CD8-positive, alpha-beta memory T cell (primary cell): ENCODE data around the gene SH3TC2. TPM values are rescaled to one million over a fixed set of nuclear protein-coding genes. Genes with fewer than 3 reads are reported as not detected.

Source experiments
- CTCF ChIA-PET: fragments of 350-600 bp; sonication (Branson Sonifier 250); formaldehyde crosslinking; loops from one replicate; lab custom pipeline; 2021; ENCODE audit warnings: antibody characterized with exemption; lab: Charles Lee
- POLR2A ChIA-PET: fragments of 350-600 bp; sonication (Branson Sonifier 250); formaldehyde crosslinking; loops from one replicate; lab custom pipeline; 2021; ENCODE audit warnings: antibody characterized with exemption; lab: Charles Lee
- DNase-seq, 5 donors: peaks; one replicate each; pipeline versions ENCODE4 v3.0.0 to v3.0.0-alpha.2; 2020 to 2022; ENCODE audit warnings: mixed read lengths in 1 of 5
- H3K27ac ChIP-seq: one replicate; pipeline ENCODE4 v1.7.0; 2013; ENCODE audit warnings: low read depth, mild to moderate bottlenecking, low read length, moderate library complexity
- H3K27me3 ChIP-seq: 2 replicates; pipeline ENCODE4 v1.7.0; 2013; ENCODE audit warnings: low read length, mild to moderate bottlenecking; ENCODE audit not compliant: insufficient read depth, poor library complexity, severe bottlenecking
- H3K36me3 ChIP-seq: 2 replicates; pipeline ENCODE4 v1.7.0; 2013; ENCODE audit warnings: mild to moderate bottlenecking, low read length, moderate library complexity; ENCODE audit not compliant: insufficient read depth
- H3K4me1 ChIP-seq: 2 replicates; pipeline ENCODE4 v1.7.0; 2013; ENCODE audit warnings: mild to moderate bottlenecking, low read length, moderate library complexity; ENCODE audit not compliant: insufficient read depth
- H3K4me3 ChIP-seq: 2 replicates; pipeline ENCODE4 v1.7.0; 2013; ENCODE audit warnings: mild to moderate bottlenecking, low read length
- H3K9me3 ChIP-seq: 2 replicates; pipeline ENCODE4 v1.7.0; 2013; ENCODE audit warnings: mild to moderate bottlenecking, low read length
- H3K27ac Mint-ChIP-seq, 8 donors: one replicate each; pipeline ENCODE4 v1.8.0; 2020 to 2021; ENCODE audit warnings: mixed read lengths in 8 of 8, mild to moderate bottlenecking in 6 of 8, inconsistent platforms in 3 of 8, moderate library complexity in 3 of 8
- H3K27me3 Mint-ChIP-seq, 2 donors: one replicate each; pipeline ENCODE4 v1.8.0; 2020 to 2021; ENCODE audit warnings: mixed read lengths in 2 of 2, mild to moderate bottlenecking in 1 of 2, moderate library complexity in 1 of 2
- H3K36me3 Mint-ChIP-seq, 3 donors: one replicate each; pipeline ENCODE4 v1.8.0; 2020 to 2021; ENCODE audit warnings: mixed read lengths in 3 of 3, inconsistent platforms in 1 of 3, mild to moderate bottlenecking in 1 of 3
- H3K4me1 Mint-ChIP-seq, 3 donors: one replicate each; pipeline ENCODE4 v1.8.0; 2020 to 2021; ENCODE audit warnings: mixed read lengths in 3 of 3, inconsistent platforms in 1 of 3, mild to moderate bottlenecking in 1 of 3
- H3K4me3 Mint-ChIP-seq, 7 donors: one replicate each; pipeline ENCODE4 v1.8.0; 2020 to 2021; ENCODE audit warnings: mixed read lengths in 7 of 7, mild to moderate bottlenecking in 6 of 7, moderate library complexity in 4 of 7, inconsistent platforms in 2 of 7
- H3K9me3 Mint-ChIP-seq, 5 donors: one replicate each; pipeline ENCODE4 v1.8.0; 2020 to 2022; ENCODE audit warnings: mixed read lengths in 5 of 5, mild to moderate bottlenecking in 3 of 5, moderate library complexity in 2 of 5, inconsistent platforms in 1 of 5
- polyA plus RNA-seq: library from polyadenylated mRNA; unstranded; fragments of 300-500 nt; fragmentation: Illumina TruSeq; gene quantifications from one replicate; pipeline ENCODE4 v1.2.3, GENCODE V29; 2021
- total RNA-seq, 2 experiments: library from RNA; stranded (reverse); gene quantifications; one replicate each; pipeline ENCODE4 v1.2.3, GENCODE V29; 2021

Gene SH3TC2
- total and polyA plus RNA-seq, 3 experiments from 2014 or later = not detected

DNA sequence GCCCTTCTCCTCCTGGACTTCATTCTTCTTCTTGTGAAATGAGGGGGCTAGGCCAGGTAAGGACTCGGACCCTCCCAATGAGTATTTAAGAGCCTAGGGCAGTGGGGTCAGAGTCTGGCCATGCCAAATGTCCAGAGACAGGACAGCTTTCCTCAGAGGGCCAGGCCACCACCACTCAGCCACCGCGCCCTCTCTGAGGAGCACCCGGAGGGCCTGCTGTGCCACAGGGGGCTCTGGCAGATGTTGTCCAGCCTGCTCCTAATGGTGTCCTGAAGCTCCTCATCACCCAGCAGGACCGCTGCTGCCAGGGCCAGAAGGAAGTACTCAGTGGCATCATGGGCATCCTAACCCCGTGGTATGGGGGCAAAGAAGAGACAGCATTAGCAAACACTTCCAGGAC is 58.3 kb downstream of the SH3TC2 start:
- Histone ChIP-seq H3K36me3 (no peaks in the 10 kb centered on the region), H3K27ac (no peak overlapping the region), H3K4me3 (no peak overlapping the region), H3K9me3 (no peaks in the 10 kb centered on the region), H3K27me3 (no peaks in the 10 kb centered on the region), H3K4me1 (no peaks in the 10 kb centered on the region)
- no peak overlapping the region for H3K27ac Mint-ChIP-seq
- DNase-seq = no peak
- peaks cover 6 to 29% of the 10 kb centered on the region in 2 donors for H3K27me3 Mint-ChIP-seq
- H3K9me3 Mint-ChIP-seq = no peaks in the 10 kb centered on the region
- CTCF ChIA-PET = interaction anchor here (1.3 to 2.3 kb wide), 2 partner anchors 31 to 263 kb away, joined by 3 to 7 read pairs; no protein-coding TSS in a partner anchor
- H3K4me3 Mint-ChIP-seq = no peak overlapping the region
- H3K36me3 Mint-ChIP-seq = no peaks in the 10 kb centered on the region
- POLR2A ChIA-PET = no interaction called here
- no peaks in the 10 kb centered on the region for H3K4me1 Mint-ChIP-seq

- POLR2A ChIA-PET = no interaction called here
- CTCF ChIA-PET = interaction anchor here (1.1 to 10.9 kb wide), 5 partner anchors 9 to 270 kb away, joined by 3 to 108 read pairs (median 3); partner anchors contain the start of gene ADRB2
Measured at GRCh38 chr5:149002761-149003689, 59.8 kb downstream of the SH3TC2 start.

DNA sequence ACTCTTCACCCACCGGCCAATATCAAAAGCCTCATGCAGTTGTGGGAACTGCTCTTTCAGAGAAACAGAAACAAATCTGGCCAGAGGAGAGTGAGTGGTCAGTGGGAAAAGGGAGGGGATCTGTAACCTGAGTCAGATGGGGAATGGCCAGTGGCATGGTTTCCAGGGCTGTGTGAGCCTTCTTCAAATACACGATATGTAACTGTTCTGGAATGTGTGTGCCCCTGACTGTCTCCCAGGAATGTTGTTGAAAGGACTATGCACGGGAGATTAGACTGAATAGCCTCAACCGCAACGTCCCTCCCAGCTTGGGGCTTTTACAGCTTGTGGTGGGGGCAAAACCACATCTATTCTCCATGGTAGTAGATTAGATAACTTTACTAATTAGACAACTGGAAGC is 60.8 kb downstream of the SH3TC2 start:
- no peaks in the 10 kb centered on the region for H3K36me3 ChIP-seq
- Mint-ChIP-seq H3K9me3 (no peaks in the 10 kb centered on the region), H3K36me3 (no peaks in the 10 kb centered on the region), H3K4me1 (peaks cover 0 to 4% (median 1%) of the 10 kb centered on the region in 3 donors), H3K27me3 (peaks cover 6 to 30% of the 10 kb centered on the region in 2 donors), H3K27ac (no peak overlapping the region), H3K4me3 (no peak overlapping the region)
- POLR2A ChIA-PET = no interaction called here
- H3K9me3 ChIP-seq = no peaks in the 10 kb centered on the region
- no peaks in the 10 kb centered on the region for H3K4me1 ChIP-seq
- peaks cover 5% of the 10 kb centered on the region for H3K27me3 ChIP-seq
- H3K4me3 ChIP-seq = no peak overlapping the region
- CTCF ChIA-PET = interaction anchor here (1.3 to 10.9 kb wide), 2 partner anchors 176 to 269 kb away, joined by 3 to 108 read pairs; partner anchors contain the start of gene ADRB2
- DNase-seq = no peak
- H3K27ac ChIP-seq = no peak overlapping the region

More at GRCh38 chr5:149002761-149003689, 59.8 kb downstream of the SH3TC2 start:
- DNase-seq = no peak
- Histone ChIP-seq H3K4me1 (no peaks in the 10 kb centered on the region), H3K36me3 (no peaks in the 10 kb centered on the region), H3K27ac (no peak overlapping the region), H3K9me3 (no peaks in the 10 kb centered on the region), H3K4me3 (no peak overlapping the region), H3K27me3 (no peaks in the 10 kb centered on the region)
- Mint-ChIP-seq H3K4me3 (no peak overlapping the region), H3K27ac (peak overlapping the region in 1 of 8 donors; percentile 39), H3K36me3 (no peaks in the 10 kb centered on the region), H3K9me3 (no peaks in the 10 kb centered on the region), H3K4me1 (peaks cover 0 to 2% (median 1%) of the 10 kb centered on the region in 3 donors), H3K27me3 (peaks cover 6 to 33% of the 10 kb centered on the region in 2 donors)

GRCh38 chr5:149001162-149001561 is 61.7 kb downstream of the SH3TC2 start:
- POLR2A ChIA-PET = no interaction called here
- Mint-ChIP-seq H3K9me3 (no peaks in the 10 kb centered on the region), H3K36me3 (no peaks in the 10 kb centered on the region)

DNA sequence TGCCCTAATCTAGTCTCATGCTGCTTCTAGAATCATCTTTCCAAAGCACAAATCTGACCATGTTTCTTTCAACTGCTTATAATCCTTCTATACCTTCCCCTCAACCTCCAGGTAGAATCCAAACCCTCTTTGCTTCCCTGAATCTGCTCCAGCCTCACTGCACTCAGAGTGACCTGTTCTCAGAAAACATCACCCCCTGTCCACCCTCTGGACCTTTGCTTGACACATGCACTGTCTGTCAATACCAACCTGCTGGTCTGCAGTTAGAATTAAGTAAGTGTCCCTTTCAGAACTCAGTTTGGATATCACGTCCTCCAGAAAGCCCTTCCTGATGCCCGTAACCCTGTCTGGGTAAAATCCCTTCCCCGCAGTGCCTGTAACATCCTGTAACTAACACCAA is 63.1 kb downstream of the SH3TC2 start:
- no peaks in the 10 kb centered on the region for H3K9me3 Mint-ChIP-seq
- no peak overlapping the region for H3K4me3 Mint-ChIP-seq
- no peaks in the 10 kb centered on the region for H3K36me3 Mint-ChIP-seq
- DNase-seq = no peak
- ChIA-PET POLR2A (no interaction called here), CTCF (interaction anchor here (0.8 to 10.9 kb wide), 6 partner anchors 35 to 267 kb away, joined by 4 to 108 read pairs (median 5); no protein-coding TSS in a partner anchor)
- Histone ChIP-seq H3K4me1 (no peaks in the 10 kb centered on the region), H3K27ac (no peak overlapping the region), H3K9me3 (no peaks in the 10 kb centered on the region), H3K36me3 (no peaks in the 10 kb centered on the region), H3K27me3 (peaks cover 6% of the 10 kb centered on the region), H3K4me3 (no peak overlapping the region)
- peaks cover 4 to 38% of the 10 kb centered on the region in 2 donors for H3K27me3 Mint-ChIP-seq
- no peak overlapping the region for H3K27ac Mint-ChIP-seq
- peaks cover 0 to 4% (median 1%) of the 10 kb centered on the region in 3 donors for H3K4me1 Mint-ChIP-seq

More at GRCh38 chr5:149001162-149001561, 61.7 kb downstream of the SH3TC2 start:
- CTCF ChIA-PET = interaction anchor here (1.3 to 10.9 kb wide), 3 partner anchors 180 to 268 kb away, joined by 5 to 108 read pairs (median 5); no protein-coding TSS in a partner anchor
- peaks cover 0 to 4% (median 1%) of the 10 kb centered on the region in 3 donors for H3K4me1 Mint-ChIP-seq
- Histone ChIP-seq H3K4me3 (no peak overlapping the region), H3K27ac (no peak overlapping the region), H3K27me3 (peaks cover 6% of the 10 kb centered on the region), H3K9me3 (no peaks in the 10 kb centered on the region), H3K36me3 (no peaks in the 10 kb centered on the region), H3K4me1 (no peaks in the 10 kb centered on the region)
- DNase-seq = no peak
- peaks cover 6 to 35% of the 10 kb centered on the region in 2 donors for H3K27me3 Mint-ChIP-seq
- no peak overlapping the region for H3K4me3 Mint-ChIP-seq
- no peak overlapping the region for H3K27ac Mint-ChIP-seq

DNA sequence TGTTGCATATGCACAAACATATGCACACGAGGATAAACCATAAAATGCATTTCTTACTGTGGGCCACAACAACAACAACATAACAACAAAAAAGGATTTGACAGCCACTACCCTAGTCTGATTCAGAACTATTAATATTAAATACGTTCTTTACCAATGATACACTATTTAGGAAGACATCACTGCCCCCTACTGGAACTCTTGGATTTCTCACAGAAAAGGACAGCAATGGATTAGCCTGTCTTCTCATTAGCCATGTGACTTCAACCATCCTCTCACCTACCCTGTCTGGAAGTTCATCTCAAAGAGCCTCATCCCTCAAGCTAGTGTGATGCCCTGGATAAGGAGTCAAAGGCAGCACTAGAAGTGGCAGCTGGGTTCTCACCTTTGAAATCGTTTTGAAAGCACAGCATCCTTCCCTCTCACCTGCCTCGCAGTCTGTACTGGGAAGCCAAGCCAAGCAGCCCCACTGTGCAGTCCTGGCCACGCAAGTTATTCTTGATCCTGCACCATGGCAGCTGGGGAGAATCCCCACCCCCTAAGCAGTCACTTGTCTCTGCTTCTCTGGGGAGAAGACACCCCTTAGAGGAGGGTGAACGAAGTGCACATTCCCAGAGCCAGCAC is 64.6 kb downstream of the SH3TC2 start:
- ChIA-PET POLR2A (no interaction called here), CTCF (interaction anchor here (0.7 to 10.9 kb wide), 8 partner anchors 10 to 265 kb away, joined by 3 to 108 read pairs (median 5); no protein-coding TSS in a partner anchor)
- Mint-ChIP-seq H3K36me3 (no peaks in the 10 kb centered on the region), H3K4me3 (no peak overlapping the region), H3K4me1 (peaks cover 0 to 4% (median 1%) of the 10 kb centered on the region in 3 donors), H3K27ac (no peak overlapping the region), H3K27me3 (peaks cover 4 to 28% of the 10 kb centered on the region in 2 donors), H3K9me3 (no peaks in the 10 kb centered on the region)
- H3K4me1 ChIP-seq = no peaks in the 10 kb centered on the region
- peak in 3 of 5 donors; percentile 21 to 39 (median 28) for DNase-seq
- H3K4me3 ChIP-seq = no peak overlapping the region
- H3K36me3 ChIP-seq = no peaks in the 10 kb centered on the region
- H3K27me3 ChIP-seq = peaks cover 6% of the 10 kb centered on the region
- no peak overlapping the region for H3K27ac ChIP-seq
- no peaks in the 10 kb centered on the region for H3K9me3 ChIP-seq

DNA sequence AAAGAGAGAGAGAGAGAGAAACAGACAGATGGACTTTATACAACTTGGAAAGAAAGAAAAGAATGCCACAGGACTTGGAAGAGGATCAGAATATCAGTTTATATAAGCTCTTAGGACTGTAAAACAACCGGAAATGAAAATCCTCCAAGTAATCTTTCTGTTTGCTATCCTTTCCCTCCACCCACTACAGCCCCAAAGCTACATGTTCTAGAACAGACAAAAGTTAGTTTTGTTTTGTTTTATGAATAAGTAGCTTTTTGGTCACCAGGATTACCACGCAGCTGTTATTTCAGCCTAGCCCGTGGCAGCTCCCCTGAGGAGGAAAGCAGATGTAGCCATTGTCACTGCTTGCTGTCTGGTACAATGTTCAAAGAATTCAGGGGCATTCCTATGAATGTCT is 66.6 kb downstream of the SH3TC2 start:
- peaks cover 2 to 25% of the 10 kb centered on the region in 2 donors for H3K27me3 Mint-ChIP-seq
- H3K9me3 Mint-ChIP-seq = no peaks in the 10 kb centered on the region
- Histone ChIP-seq H3K9me3 (no peaks in the 10 kb centered on the region), H3K4me3 (no peak overlapping the region), H3K27me3 (peaks cover 6% of the 10 kb centered on the region), H3K27ac (no peak overlapping the region), H3K36me3 (no peaks in the 10 kb centered on the region), H3K4me1 (no peaks in the 10 kb centered on the region)
- H3K36me3 Mint-ChIP-seq = no peaks in the 10 kb centered on the region
- ChIA-PET POLR2A (no interaction called here), CTCF (interaction anchor here (0.6 to 10.9 kb wide), 7 partner anchors 11 to 265 kb away, joined by 3 to 108 read pairs (median 4); no protein-coding TSS in a partner anchor)
- H3K27ac Mint-ChIP-seq = peak overlapping the region in 1 of 8 donors; percentile 32
- DNase-seq = no peak
- no peak overlapping the region for H3K4me3 Mint-ChIP-seq
- H3K4me1 Mint-ChIP-seq = peaks cover 0 to 4% (median 1%) of the 10 kb centered on the region in 3 donors
